Measurements from ENCODE around the gene LIN7B.

Gene LIN7B

GRCh38 chr19:49085020-49085867 is 28.9 kb upstream of the LIN7B start, which contains the start of gene SNRNP70 (continued):
- TF ChIP-seq PBX3 (CRISPR knock-in tag; IDR thresholded peaks at IDR 0.05) (no peak), ZNF335 (tag by site-specific recombination; conservative IDR thresholded peaks at IDR 0.05) (peak; percentile 96), GLI2 (tag by site-specific recombination; IDR thresholded peaks at IDR 0.05; ENCODE audit: borderline replicate concordance, low read depth) (no peak), PRDM10 (tag by site-specific recombination; IDR thresholded peaks at IDR 0.05) (peak; percentile 69), EGR2 (tag by site-specific recombination; IDR thresholded peaks at IDR 0.05; ENCODE audit: low read depth) (peak; percentile 76), ZNF148 (tag by site-specific recombination; IDR thresholded peaks at IDR 0.05; ENCODE audit: borderline replicate concordance) (peak; percentile 28; the same call in 1 of the 2 replicates), TSHZ1 (tag by site-specific recombination; IDR thresholded peaks at IDR 0.05; ENCODE audit: borderline replicate concordance) (no peak), BCL11B (tag by site-specific recombination; IDR thresholded peaks at IDR 0.05; ENCODE audit: low read depth) (peak; percentile 71; the same call in 1 of the 2 replicates), ZNF561 (tag by site-specific recombination; IDR thresholded peaks at IDR 0.05; ENCODE audit: borderline replicate concordance) (peak; percentile 17; the same call in 1 of the 2 replicates), ZNF513 (tag by site-specific recombination; IDR thresholded peaks at IDR 0.05) (no peak), ZNF211 (tag by site-specific recombination; IDR thresholded peaks at IDR 0.05; ENCODE audit: low read depth) (no peak), ZNF175 (tag by site-specific recombination; IDR thresholded peaks at IDR 0.05) (no peak), ZNF366 (tag by site-specific recombination; conservative IDR thresholded peaks at IDR 0.05) (peak; percentile 51; the same call in 1 of the 2 replicates), ZFP37 (tag by site-specific recombination; IDR thresholded peaks at IDR 0.05) (peak; percentile 98; the same call in 1 of the 2 replicates), ZNF146 (tag by site-specific recombination; IDR thresholded peaks at IDR 0.05) (peak; percentile 62; the same call in 1 of the 2 replicates), ZNF704 (tag by site-specific recombination; IDR thresholded peaks at IDR 0.05) (no peak), WT1 (tag by site-specific recombination; IDR thresholded peaks at IDR 0.05) (peak; percentile 16; the same call in 1 of the 2 replicates), ZNF354C (tag by site-specific recombination; IDR thresholded peaks at IDR 0.05; ENCODE audit: borderline replicate concordance, low read depth) (no peak), ZNF362 (tag by site-specific recombination; IDR thresholded peaks at IDR 0.05) (no peak), BCL6B (tag by site-specific recombination; IDR thresholded peaks at IDR 0.05) (no peak), ZNF621 (tag by site-specific recombination; IDR thresholded peaks at IDR 0.05) (no peak)

All from HEK293 (cell line).